Glomerular visceral epithelial cell (primary cell): ENCODE data around the gene DHRS7B.
A peak's percentile ranks its signal among the peaks of the same experiment; 100 is the strongest.
"Not testable (repeated sequence)": the region's sequence is repeated elsewhere in the genome, so short reads cannot be mapped to it uniquely, and the experiment has no call there.

Experiments
- DNase-seq: peaks from one replicate; pipeline ENCODE4 v3.0.0-alpha.2; 2016; ENCODE audit errors: extremely low spot score

Gene DHRS7B

GRCh38 chr17:21126645-21127508 lies at the start of gene DHRS7B:
Gene DHRS7B, plus strand, starts transcription at chr17:21126964. Its CDS starts 8 bp downstream, at chr17:21126972.
- DNase-seq, result peak; percentile 98

- no peak for DNase-seq
These were observed 49.5 kb upstream of the DHRS7B start for GRCh38 chr17:21077281-21077680.

- no peak for DNase-seq
These were observed 48.6 kb upstream of the DHRS7B start for GRCh38 chr17:21078016-21078780.

- no peak for DNase-seq
These were observed 47.6 kb upstream of the DHRS7B start for GRCh38 chr17:21079196-21079595.

- DNase-seq, result no peak
These were observed 44.7 kb upstream of the DHRS7B start for GRCh38 chr17:21082001-21082436.

GRCh38 chr17:21085280-21085679 lies 41.5 kb upstream of the DHRS7B start:
- not testable (repeated sequence) for DNase-seq

GRCh38 chr17:21085707-21086106 lies 41.1 kb upstream of the DHRS7B start:
- DNase-seq, result no peak

GRCh38 chr17:21089145-21089544 lies 37.6 kb upstream of the DHRS7B start:
- peak; percentile 38 for DNase-seq

GRCh38 chr17:21089933-21090901 lies 36.5 kb upstream of the DHRS7B start:
- no peak for DNase-seq

GRCh38 chr17:21090902-21091618 lies 35.7 kb upstream of the DHRS7B start:
- no peak for DNase-seq

GRCh38 chr17:21094298-21094704 lies 32.5 kb upstream of the DHRS7B start:
- DNase-seq, result no peak

GRCh38 chr17:21095735-21096134 lies 31.0 kb upstream of the DHRS7B start:
- no peak for DNase-seq

GRCh38 chr17:21096874-21097273 lies 29.9 kb upstream of the DHRS7B start:
- no peak for DNase-seq

- peak; percentile 82 for DNase-seq
These were observed 27.7 kb upstream of the DHRS7B start for GRCh38 chr17:21098934-21099689.

GRCh38 chr17:21100636-21101035 lies 26.1 kb upstream of the DHRS7B start:
- DNase-seq, result no peak

- no peak for DNase-seq
These were observed 22.2 kb upstream of the DHRS7B start for GRCh38 chr17:21104608-21105007.

- no peak for DNase-seq
These were observed 21.5 kb upstream of the DHRS7B start for GRCh38 chr17:21105064-21105894.

- DNase-seq, result no peak
These were observed 20.4 kb upstream of the DHRS7B start for GRCh38 chr17:21106316-21106715.

GRCh38 chr17:21107067-21107650 lies 19.6 kb upstream of the DHRS7B start:
- DNase-seq, result not testable (repeated sequence)
